HG02759 (cell line): ENCODE results near the gene VWC2L.

Experiments
- ATAC-seq: cut with Tn5 transposase; IDR thresholded peaks from one replicate; pipeline ENCODE4 v1.9.1; 2021; ENCODE audit warnings: mild to moderate bottlenecking, moderate library complexity; ENCODE audit not compliant: unreplicated experiment

VWC2L gene

GRCh38 chr2:214533541-214533940 lies 122.7 kb downstream of the VWC2L start:
- no peak for ATAC-seq

- ATAC-seq: no peak
Observed at GRCh38 chr2:214536625-214537024, 125.8 kb downstream of the VWC2L start.

GRCh38 chr2:214537929-214538328 lies 127.1 kb downstream of the VWC2L start:
- ATAC-seq: no peak

GRCh38 chr2:214542295-214542694 lies 131.4 kb downstream of the VWC2L start:
- ATAC-seq: no peak

- no peak for ATAC-seq
Observed at GRCh38 chr2:214542866-214543265, 132.0 kb downstream of the VWC2L start.

GRCh38 chr2:214543386-214543955 lies 132.6 kb downstream of the VWC2L start:
- no peak for ATAC-seq

- ATAC-seq: no peak
Observed at GRCh38 chr2:214545898-214546542, 135.2 kb downstream of the VWC2L start.

GRCh38 chr2:214547931-214548330 lies 137.1 kb downstream of the VWC2L start:
- ATAC-seq: no peak

- ATAC-seq: no peak
Observed at GRCh38 chr2:214549946-214550345, 139.1 kb downstream of the VWC2L start.

GRCh38 chr2:214550786-214551185 lies 139.9 kb downstream of the VWC2L start:
- no peak for ATAC-seq

- no peak for ATAC-seq
Observed at GRCh38 chr2:214557884-214558283, 147.0 kb downstream of the VWC2L start.

GRCh38 chr2:214558341-214558740 lies 147.5 kb downstream of the VWC2L start:
- ATAC-seq: no peak

GRCh38 chr2:214560176-214560575 lies 149.3 kb downstream of the VWC2L start:
- ATAC-seq: no peak

GRCh38 chr2:214560618-214561190 lies 149.8 kb downstream of the VWC2L start:
- no peak for ATAC-seq

- no peak for ATAC-seq
Observed at GRCh38 chr2:214565246-214565645, 154.4 kb downstream of the VWC2L start.

- ATAC-seq: no peak
Observed at GRCh38 chr2:214566457-214566856, 155.6 kb downstream of the VWC2L start.

- no peak for ATAC-seq
Observed at GRCh38 chr2:214569419-214570035, 158.7 kb downstream of the VWC2L start.

- no peak for ATAC-seq
Observed at GRCh38 chr2:214574084-214574781, 163.4 kb downstream of the VWC2L start.

- no peak for ATAC-seq
Observed at GRCh38 chr2:214575030-214575429, 164.2 kb downstream of the VWC2L start.

GRCh38 chr2:214575465-214575864 lies 164.6 kb downstream of the VWC2L start:
- ATAC-seq: no peak

- ATAC-seq: no peak
Observed at GRCh38 chr2:214577769-214578168, 166.9 kb downstream of the VWC2L start.

- ATAC-seq: no peak
Observed at GRCh38 chr2:214578442-214578841, 167.6 kb downstream of the VWC2L start.
